DMS153 (cell line): ENCODE measurements around the gene IRAK3.

ENCODE experiments used
- DNase-seq: peaks from one replicate; lab custom pipeline; 2025; lab: John Stamatoyannopoulos, UW

Gene IRAK3

GRCh38 chr12:66188584-66189485 is at the start of gene IRAK3:
Gene IRAK3 (plus strand): TSS chr12:66189214. CDS start chr12:66189300, 86 bp downstream.
- DNase-seq = peak; percentile 59

- DNase-seq = no peak
These were observed 49.7 kb upstream of the IRAK3 start for GRCh38 chr12:66139328-66139727.

- no peak for DNase-seq
These were observed 48.3 kb upstream of the IRAK3 start for GRCh38 chr12:66140731-66141130.

GRCh38 chr12:66141299-66141698 is 47.7 kb upstream of the IRAK3 start:
- no peak for DNase-seq

- DNase-seq = no peak
These were observed 46.2 kb upstream of the IRAK3 start for GRCh38 chr12:66142826-66143225.

GRCh38 chr12:66143868-66144267 is 45.1 kb upstream of the IRAK3 start:
- no peak for DNase-seq

- peak; percentile 21 for DNase-seq
These were observed 43.9 kb upstream of the IRAK3 start for GRCh38 chr12:66144791-66145754.

- DNase-seq = no peak
These were observed 39.2 kb upstream of the IRAK3 start for GRCh38 chr12:66149702-66150398.

- DNase-seq = no peak
These were observed 36.3 kb upstream of the IRAK3 start for GRCh38 chr12:66152732-66153131.

- DNase-seq = no peak
These were observed 34.2 kb upstream of the IRAK3 start for GRCh38 chr12:66154776-66155175.

GRCh38 chr12:66156654-66157053 is 32.4 kb upstream of the IRAK3 start:
- no peak for DNase-seq

GRCh38 chr12:66159123-66159522 is 29.9 kb upstream of the IRAK3 start:
- DNase-seq = no peak

- DNase-seq = no peak
These were observed 28.3 kb upstream of the IRAK3 start for GRCh38 chr12:66160704-66161103.

- no peak for DNase-seq
These were observed 26.3 kb upstream of the IRAK3 start for GRCh38 chr12:66162701-66163100.

GRCh38 chr12:66163289-66163688 is 25.7 kb upstream of the IRAK3 start:
- DNase-seq = no peak

- no peak for DNase-seq
These were observed 24.6 kb upstream of the IRAK3 start for GRCh38 chr12:66164349-66164821.

GRCh38 chr12:66165141-66165540 is 23.9 kb upstream of the IRAK3 start:
- no peak for DNase-seq

GRCh38 chr12:66166561-66166960 is 22.5 kb upstream of the IRAK3 start:
- DNase-seq = no peak

GRCh38 chr12:66168410-66168809 is 20.6 kb upstream of the IRAK3 start:
- no peak for DNase-seq

GRCh38 chr12:66169221-66170170 is 19.5 kb upstream of the IRAK3 start, which contains the start of gene TMBIM4:
Gene TMBIM4 (minus strand): TSS chr12:66169996. CDS start chr12:66169951, 45 bp downstream.
- peak; percentile 90 for DNase-seq

- DNase-seq = no peak
These were observed 18.4 kb upstream of the IRAK3 start for GRCh38 chr12:66170606-66171005.
